Posterior cingulate gyrus (tissue), 11 donors: ENCODE data around the gene PRR33.
A peak's percentile ranks its signal among the peaks of the same experiment; 100 is the strongest.

ENCODE experiments used
- DNase-seq, 10 donors: peaks; one replicate each; pipeline versions ENCODE4 v3.0.0 to v3.0.0-alpha.2; 2020 to 2021; ENCODE audit warnings: mixed read lengths in 3 of 10
- intact Hi-C: fragments of 100-400 bp; cut with DNase I; formaldehyde crosslinking; loops from one replicate; pipeline ENCODE4 v1.15.1; 2023

The PRR33 gene

GRCh38 chr11:1918436-1919315 lies 27.0 kb upstream of the PRR33 start:
- DNase-seq, result peak in 1 of 10 donors; percentile 64
- intact Hi-C loops, result loop anchor here (5.0 kb wide), 1 partner anchor 36 kb away; no protein-coding TSS in a partner anchor

GRCh38 chr11:1917523-1918435 lies 26.1 kb upstream of the PRR33 start:
- intact Hi-C loops, result loop anchor here (5.0 kb wide), 1 partner anchor 35 kb away; no protein-coding TSS in a partner anchor
- DNase-seq, result peak in 2 of 10 donors; percentile 74 to 75

- DNase-seq, result peak in 1 of 10 donors; percentile 72
- intact Hi-C loops, result loop anchor here (1.0 to 5.0 kb wide), 2 partner anchors 24 to 35 kb away; no protein-coding TSS in a partner anchor
Measured at GRCh38 chr11:1916986-1917522, 25.4 kb upstream of the PRR33 start.

- peak in 1 of 10 donors; percentile 69 for DNase-seq
- intact Hi-C loops, result loop anchor here (1.0 to 5.0 kb wide), 2 partner anchors 23 to 34 kb away; no protein-coding TSS in a partner anchor
Measured at GRCh38 chr11:1916132-1916985, 24.7 kb upstream of the PRR33 start.

GRCh38 chr11:1915795-1916131 lies 24.1 kb upstream of the PRR33 start:
- intact Hi-C loops, result loop anchor here (1.0 to 5.0 kb wide), 2 partner anchors 22 to 33 kb away; no protein-coding TSS in a partner anchor
- no peak for DNase-seq

GRCh38 chr11:1913271-1914060 lies 21.8 kb upstream of the PRR33 start:
- DNase-seq, result peak in 1 of 10 donors; percentile 59
- intact Hi-C loops, result no loop called here

GRCh38 chr11:1912289-1912878 lies 20.7 kb upstream of the PRR33 start:
- DNase-seq, result peak in 3 of 10 donors; percentile 14 to 84 (median 25)
- intact Hi-C loops, result no loop called here

- intact Hi-C loops, result no loop called here
- DNase-seq, result peak in 1 of 10 donors; percentile 62
Measured at GRCh38 chr11:1909524-1909923, 17.8 kb upstream of the PRR33 start.

- no peak for DNase-seq
- intact Hi-C loops, result no loop called here
Measured at GRCh38 chr11:1908618-1909017, 16.9 kb upstream of the PRR33 start.

- DNase-seq, result peak in 1 of 10 donors; percentile 72
- intact Hi-C loops, result no loop called here
Measured at GRCh38 chr11:1906611-1907423, 15.1 kb upstream of the PRR33 start.

GRCh38 chr11:1906181-1906580 lies 14.5 kb upstream of the PRR33 start:
- DNase-seq, result no peak
- intact Hi-C loops, result no loop called here

- intact Hi-C loops, result loop anchor here (5.0 kb wide), 1 partner anchor 43 kb away; no protein-coding TSS in a partner anchor
Measured at GRCh38 chr11:1899686-1900085, 8.0 kb upstream of the PRR33 start.

GRCh38 chr11:1899090-1899489 lies 7.4 kb upstream of the PRR33 start:
- DNase-seq, result no peak
- intact Hi-C loops, result loop anchor here (5.0 kb wide), 1 partner anchor 43 kb away; no protein-coding TSS in a partner anchor

More at GRCh38 chr11:1899686-1900085, 8.0 kb upstream of the PRR33 start:
- DNase-seq, result no peak

GRCh38 chr11:1896923-1897322 lies 5.2 kb upstream of the PRR33 start:
- peak in 2 of 10 donors; percentile 15 to 66 for DNase-seq
- intact Hi-C loops, result loop anchor here (5.0 kb wide), 1 partner anchor 45 kb away; no protein-coding TSS in a partner anchor

GRCh38 chr11:1896468-1896867 lies 4.8 kb upstream of the PRR33 start:
- intact Hi-C loops, result loop anchor here (5.0 kb wide), 1 partner anchor 46 kb away; no protein-coding TSS in a partner anchor
- no peak for DNase-seq

GRCh38 chr11:1894759-1895158 lies 3.1 kb upstream of the PRR33 start:
- peak in 3 of 10 donors; percentile 9 to 84 (median 13) for DNase-seq
- intact Hi-C loops, result loop anchor here (5.0 kb wide), 1 partner anchor 48 kb away; no protein-coding TSS in a partner anchor
